CD4-positive, alpha-beta T cell treated with Interleukin-6 at 100 ng/mL for 8 hours (primary cell): ENCODE results near the gene SH3BP5.
"Not testable (repeated sequence)": the region's sequence is repeated elsewhere in the genome, so short reads cannot be mapped to it uniquely, and the experiment has no call there.

Experiments
- DNase-seq: peaks from one replicate; pipeline ENCODE4 v3.0.0-alpha.2; 2020; ENCODE audit warnings: mixed read lengths, low spot score

The SH3BP5 gene, protein sequence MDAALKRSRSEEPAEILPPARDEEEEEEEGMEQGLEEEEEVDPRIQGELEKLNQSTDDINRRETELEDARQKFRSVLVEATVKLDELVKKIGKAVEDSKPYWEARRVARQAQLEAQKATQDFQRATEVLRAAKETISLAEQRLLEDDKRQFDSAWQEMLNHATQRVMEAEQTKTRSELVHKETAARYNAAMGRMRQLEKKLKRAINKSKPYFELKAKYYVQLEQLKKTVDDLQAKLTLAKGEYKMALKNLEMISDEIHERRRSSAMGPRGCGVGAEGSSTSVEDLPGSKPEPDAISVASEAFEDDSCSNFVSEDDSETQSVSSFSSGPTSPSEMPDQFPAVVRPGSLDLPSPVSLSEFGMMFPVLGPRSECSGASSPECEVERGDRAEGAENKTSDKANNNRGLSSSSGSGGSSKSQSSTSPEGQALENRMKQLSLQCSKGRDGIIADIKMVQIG

DNA sequence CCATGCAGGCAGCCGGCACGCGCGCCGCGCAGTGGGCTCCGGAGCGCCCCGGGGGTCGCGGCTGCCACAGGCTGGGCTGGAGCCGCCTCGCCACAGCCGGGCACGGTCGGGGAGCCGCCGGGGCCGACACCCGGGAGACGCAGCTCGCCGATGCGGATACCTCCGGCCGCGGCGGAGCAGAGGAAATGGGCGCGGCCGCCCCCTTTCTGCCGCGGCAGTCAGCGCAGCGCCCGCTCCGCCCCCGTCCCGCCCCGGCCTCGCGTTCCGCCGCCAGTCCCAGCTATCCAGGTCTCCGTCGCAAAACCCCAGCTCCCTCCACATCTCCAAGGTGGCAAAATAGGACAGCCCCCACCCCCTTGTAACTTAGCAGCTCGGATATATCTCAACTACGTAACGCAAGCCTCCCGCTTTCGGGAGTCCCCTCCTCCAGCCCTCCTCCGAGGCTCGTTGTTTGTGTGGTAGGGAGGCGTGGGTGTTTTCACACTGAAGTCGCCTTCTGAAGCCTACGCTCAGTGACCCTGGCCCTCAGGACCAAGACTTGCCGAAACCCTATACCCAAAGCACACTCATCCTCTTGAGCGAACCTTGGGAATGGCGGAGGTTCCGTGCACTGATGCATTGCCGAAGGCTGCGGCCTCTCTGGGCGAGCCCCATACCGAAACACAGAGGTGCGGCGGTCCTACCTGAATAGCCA, at the start of gene SH3BP5:
Gene SH3BP5 (minus strand): TSS at position 182 of the 694 bp plus-strand sequence. CDS start 178 bp downstream, at position 4.
- DNase-seq = peak; percentile 63

DNA sequence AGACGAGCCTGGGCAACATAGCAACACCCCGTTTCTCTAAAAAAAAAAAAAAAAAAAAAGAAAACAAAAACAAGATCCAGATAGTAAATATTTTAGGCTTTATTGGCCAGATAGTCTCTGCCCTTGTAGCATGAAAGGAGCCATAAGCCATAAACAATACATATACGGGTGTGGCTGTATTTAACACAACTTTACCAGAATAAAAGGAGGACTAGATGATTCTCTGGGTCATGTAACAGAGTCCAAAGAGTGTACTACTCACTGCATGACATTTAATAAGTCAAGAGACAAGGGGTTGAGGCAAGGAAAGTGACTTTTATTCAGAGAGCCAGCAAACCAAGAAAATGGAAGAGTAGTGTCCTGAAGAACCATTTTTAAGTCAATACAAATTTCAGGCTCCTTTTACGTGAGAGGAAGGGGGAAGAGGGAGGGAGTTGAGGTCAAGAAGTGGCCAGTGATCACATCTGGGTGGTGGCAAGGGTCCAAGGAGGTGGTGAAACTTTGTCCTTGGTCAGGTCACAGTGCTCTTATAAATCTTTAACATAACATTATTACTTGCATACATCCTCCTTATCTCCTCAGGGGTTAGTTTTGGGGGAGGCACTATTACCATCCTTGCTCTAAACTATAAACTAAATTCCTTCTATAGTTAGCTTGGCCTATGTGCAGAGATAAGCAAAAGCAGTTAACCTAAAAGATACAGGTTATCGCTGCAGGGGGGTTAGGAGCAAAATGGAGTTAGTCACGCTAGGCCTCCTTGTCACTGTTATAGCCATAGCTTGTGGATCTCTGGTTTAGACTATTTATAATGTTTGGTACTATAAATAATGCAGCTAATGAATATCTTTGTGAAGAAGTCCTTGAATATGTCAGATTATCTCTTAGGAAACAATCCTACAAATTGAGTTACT, 48.8 kb upstream of the SH3BP5 start:
- DNase-seq = no peak

DNA sequence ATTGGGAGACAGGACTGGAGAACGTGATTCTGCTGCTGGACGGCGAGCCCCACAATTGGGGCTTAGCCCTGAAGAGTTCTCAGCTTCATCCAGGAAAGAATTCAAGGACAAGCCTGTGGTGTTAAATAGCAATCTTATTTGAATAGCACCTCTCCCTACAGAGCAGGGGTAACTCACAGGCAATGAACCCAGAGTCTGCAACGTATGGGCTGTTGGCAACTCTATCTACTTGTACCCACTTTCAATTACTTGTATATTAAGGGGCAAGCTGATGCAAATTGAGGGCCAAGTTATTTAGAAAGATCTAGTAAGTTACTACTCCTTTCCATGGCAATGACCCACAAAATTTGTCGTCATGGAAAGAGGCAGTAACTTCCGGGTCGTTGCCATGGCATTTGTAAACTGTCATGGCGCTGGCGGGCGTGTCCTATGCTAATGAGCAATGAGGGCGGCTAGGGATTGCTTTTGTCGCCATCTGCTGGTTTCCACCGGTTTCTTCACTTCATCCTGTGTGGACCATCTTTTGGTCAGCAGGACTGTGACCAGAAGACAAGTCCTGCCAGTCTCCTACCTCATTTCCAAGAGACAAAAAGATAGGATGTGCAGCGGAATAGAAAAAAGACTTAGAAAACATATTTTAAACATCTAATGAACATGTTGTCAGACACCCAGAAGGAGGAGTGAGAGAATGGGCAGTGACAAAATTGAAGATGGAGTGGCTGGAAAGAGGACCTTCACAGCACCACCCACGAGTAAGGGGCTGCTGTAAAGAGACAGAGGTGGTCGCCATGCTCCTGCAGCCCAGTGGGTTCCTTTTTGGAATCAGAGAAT, 45.8 kb upstream of the SH3BP5 start:
- peak; percentile 94 for DNase-seq

DNA sequence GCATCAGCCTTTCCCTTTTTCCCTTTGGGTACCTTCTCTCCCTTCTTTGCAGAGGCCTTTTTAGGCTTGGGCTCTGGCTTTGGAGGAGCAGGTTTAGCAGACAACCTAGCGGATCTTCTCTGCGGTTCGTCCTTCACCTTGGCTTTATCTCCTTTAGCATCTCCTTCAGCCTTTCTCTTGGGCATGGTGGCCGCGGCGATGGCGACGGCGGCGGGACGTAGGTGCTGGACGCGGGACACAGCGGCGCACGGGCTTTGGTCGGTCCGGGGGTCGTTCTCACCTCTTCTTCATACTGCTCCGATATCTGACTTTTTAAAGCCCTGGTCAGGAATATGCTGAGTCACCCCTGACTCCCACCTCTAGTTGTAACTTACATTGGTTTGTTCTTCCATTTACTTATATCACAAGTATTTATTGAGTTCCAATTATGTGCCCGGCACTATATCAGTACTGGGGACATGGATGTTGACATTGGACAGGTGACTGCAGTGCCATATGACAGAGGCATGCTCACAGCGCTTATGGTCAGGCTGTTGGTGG, 43.1 kb upstream of the SH3BP5 start:
- no peak for DNase-seq

DNA sequence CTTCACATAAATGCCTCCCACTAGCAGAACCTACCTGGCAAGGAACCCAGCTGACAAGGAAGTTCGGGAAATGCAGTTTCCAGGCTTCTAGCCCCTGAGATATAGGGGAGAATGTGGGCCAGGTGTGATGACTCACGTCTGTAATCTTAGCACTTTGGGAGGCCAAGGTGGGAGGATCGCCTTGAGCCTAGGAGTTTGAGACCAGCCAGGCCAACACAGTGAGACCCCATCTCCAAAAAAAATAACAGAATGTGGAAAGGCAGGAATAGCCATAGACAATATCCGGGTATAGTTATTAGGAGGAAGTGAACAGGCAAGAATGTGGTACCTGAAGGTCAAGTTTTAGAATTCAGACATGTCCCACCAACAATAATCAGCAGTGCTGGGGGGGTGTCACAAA, 40.5 kb upstream of the SH3BP5 start:
- DNase-seq = no peak

DNA sequence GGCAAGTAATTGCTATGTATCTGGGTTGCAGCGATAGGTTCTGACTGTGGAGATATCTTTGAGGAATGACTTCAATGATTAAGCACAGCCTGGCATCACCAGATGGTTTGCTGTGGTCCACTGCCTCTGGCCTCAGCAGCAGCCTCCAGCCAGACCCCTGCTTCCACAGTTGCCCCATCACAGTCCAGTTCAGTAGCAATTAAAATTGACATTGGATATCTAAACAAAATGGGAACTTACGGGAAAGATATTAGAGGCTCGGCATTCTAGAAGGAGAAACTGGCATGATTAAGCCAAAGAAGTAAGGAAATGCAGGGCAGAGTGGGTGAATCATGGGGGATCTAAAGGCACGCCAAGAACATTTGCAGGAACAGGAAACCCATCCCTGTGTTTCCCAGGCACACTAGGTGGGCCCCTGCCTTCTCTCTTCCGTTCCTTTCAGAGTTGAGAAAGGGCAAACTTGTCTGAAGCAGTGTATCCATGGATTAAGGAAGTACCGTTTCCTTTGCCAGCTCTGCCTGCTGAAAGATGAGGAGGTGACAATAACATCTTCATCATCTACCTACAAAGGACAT, 36.3 kb upstream of the SH3BP5 start:
- no peak for DNase-seq

DNA sequence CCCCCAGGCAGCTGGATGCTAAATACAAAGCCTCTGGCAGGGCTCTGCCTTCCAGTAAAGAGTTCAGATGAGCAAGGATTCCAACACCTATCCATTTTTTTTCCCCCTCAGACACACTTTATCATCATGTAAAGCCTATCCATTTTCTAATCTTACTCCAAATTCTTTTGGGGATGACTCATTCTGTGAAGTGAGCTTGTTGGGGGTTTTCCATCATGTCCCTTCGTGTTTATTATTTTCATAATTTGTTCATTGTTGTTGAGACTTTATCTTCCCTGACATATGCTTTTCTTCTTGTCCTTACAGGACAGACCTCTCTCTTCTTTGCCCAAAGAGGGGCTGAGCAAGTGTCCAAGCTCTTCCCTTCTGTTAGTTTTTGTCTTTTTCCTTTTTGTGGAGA, 34.7 kb upstream of the SH3BP5 start:
- DNase-seq = no peak

DNA sequence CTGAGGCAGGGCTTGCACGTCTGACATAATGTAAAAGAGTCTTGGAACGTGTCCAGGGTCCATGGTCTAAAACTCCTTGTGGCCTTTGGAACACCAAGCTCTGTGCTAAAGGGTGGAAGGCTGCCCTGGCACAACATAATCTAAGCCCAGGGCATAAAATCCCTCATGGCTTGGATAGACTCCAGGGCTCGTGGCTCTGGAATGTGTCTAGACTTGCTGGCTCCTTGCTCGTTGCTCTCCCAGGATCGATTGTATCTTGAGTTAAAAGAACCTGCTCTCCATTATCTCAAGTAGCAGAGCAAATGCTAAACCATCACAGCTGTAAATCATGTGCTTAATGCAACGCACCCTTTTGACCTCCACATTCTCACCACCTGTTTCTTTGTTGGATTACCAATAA, 31.7 kb upstream of the SH3BP5 start:
- DNase-seq = not testable (repeated sequence)

DNA sequence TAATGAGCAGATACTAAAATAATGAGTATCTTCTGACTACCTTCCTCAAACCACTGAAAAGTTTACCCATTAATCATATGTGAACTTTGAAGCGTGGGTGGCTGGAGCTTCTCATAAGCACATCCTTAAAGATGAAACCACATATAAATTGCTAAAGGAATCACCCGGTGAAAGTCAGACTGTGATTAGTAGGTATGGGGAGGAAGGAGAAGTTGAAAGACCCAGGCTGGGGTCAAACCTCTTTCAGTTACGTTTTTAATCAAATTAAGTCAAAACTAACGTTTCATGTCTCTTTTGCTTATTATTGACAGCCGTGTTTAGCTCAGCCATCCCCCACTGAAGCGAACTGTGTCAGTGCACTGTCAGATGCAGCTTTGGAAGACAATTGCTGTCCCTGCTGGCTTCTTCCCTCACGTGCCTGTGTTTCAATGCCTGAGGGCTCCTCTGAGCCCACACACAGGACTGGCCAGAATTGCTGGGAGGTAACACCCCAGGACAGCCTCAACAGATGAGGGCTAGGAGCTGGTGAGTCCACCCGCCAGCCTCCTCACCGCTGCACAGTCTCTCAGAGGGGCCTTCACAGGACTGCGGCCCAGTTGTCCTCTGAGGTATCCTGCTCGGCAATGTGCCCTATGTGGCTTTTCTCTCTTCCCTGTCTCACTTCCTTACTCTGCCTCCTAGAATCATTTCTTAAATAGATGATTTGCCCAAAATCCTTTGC, 29.3 kb upstream of the SH3BP5 start:
- peak; percentile 19 for DNase-seq

DNA sequence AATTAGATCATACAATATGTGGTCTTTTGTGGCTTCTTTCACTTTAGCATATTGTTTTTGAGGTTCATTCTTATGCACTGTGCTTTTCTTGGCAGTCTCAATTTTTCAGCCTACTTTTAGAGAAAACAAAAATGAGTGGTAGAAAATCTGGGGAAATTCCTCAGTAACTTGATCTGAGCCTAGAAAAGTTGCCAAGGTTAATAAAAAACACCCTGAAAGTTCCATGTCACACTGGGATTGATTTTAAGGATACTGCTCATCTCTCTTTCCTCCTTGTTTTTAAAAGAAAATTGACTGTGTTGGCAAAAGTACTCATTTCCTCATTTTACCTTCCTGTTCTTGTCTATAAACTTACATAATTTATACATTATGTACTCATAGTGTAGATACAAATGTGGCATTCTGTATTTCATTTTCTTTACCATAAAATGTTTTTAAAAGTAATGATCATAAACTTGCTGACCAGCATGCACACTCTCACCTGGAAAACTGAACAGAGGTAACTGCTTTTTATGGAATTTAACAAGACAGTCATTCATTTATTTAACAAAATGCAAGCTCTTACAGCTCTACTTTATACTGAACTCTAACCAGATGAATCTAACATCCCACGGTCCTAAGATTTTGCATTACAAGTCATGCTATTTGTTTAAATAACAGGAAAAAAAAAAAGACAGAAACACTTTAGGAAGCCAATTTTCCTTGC, 28.6 kb upstream of the SH3BP5 start:
- DNase-seq = no peak

DNA sequence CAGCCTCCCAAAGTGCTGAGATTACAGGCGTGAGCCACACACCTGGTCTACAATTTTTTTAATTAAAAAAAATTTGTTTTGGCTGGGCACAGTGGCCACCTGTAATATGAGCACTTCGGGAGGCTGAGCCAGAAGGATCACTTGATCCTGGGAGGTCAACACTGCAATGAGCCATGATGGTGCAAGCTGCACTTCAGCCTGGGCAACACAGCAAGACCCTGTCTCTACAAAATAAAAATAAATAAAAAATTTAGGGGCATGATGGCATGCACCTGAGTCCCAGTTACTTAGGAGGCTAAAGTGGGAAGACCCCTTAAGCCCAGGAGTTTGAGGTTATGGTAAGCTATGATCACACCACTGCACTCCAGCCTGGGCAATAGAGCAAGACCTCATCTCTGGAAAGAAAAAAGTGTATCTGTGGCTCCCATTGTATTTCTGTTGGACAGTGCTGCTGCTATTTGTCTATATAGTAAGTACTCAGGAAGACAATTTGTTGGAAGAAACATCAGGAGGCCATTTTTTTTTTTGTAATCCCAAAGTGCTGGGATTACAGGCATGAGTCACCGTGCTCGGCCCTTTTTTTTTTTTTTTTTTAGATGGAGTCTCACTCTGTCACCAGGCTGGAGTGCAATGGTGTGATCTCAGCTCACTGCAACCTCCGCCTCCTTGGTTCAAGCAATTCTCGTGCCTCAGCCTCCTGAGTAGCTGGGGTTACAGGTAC, 27.5 kb upstream of the SH3BP5 start:
- no peak for DNase-seq

DNA sequence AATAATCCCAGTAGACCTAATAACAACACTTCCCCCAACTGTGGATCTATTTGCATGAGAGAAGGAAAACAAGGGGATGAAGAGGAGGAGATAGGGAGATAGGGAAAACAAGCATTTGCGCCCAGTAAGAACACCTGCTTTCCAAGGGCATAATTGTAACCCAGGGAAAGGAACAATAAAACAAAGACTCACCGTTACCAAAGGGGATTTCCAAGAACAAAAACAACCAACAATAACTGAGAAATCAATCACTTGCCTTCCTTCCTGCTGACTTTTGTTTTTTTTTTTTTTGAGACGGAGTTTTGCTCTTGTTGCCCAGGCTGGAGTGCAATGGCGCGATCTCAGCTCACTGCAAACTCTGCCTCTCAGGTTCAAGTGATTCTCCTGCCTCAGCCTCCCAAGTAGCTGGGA, 24.3 kb upstream of the SH3BP5 start:
- DNase-seq = peak; percentile 37

DNA sequence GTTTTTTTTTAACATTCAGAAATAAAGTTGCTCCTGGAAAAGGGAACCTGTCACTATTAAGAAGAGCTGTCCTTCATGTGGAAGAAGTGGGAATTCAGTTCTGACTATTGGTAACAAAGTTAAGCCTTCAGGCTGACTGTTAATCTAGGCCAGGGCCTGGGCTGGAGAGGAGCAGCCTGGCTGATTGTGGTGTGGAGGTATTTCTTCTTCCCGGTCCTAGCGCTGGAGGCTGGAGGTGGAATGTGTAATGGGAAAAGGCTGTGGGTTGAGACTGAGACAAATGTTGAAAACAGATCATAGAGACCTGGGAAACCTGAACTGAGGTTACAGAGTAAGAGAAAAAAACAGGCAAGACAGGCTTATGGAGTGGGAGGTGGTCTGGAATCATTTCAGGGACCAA, 23.8 kb upstream of the SH3BP5 start:
- no peak for DNase-seq

DNA sequence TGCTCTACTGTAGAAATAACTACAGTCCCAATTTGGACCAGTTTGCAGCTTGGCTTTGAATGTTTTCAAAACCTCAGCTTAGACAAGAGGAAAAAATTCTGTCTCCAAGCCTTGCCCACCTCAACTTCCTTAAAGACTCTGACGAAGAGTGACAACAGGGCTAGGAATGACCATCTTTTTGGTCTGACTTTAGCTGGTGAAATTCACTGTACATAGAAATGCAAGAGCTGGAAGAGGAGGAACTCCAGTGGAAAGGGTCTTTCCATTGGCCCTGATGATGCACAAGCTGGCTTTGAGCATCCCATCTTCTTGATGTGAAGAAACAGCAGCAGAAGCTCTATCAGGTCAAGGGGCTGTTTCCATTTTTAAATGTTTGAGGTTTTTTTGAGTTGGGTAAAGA, 22.7 kb upstream of the SH3BP5 start:
- no peak for DNase-seq

DNA sequence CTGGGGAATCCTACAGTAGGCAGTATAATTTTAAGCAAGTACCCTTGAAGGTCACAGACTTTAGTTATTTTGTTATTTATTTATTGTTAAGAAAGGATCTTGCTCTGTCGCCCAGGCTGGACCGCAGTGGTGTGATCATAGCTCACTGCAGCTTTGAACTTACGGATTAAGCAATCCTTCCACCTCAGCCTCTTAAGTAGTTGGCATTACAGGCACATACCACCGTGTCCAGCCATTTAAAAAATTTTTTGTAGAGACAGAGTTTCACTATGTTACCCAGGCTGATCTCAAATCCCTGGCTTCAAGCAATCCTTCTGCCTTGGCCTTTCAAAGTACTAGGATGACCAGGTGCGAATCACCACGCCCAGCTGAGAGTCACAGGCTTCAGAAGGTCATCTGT, 22.1 kb upstream of the SH3BP5 start:
- no peak for DNase-seq

DNA sequence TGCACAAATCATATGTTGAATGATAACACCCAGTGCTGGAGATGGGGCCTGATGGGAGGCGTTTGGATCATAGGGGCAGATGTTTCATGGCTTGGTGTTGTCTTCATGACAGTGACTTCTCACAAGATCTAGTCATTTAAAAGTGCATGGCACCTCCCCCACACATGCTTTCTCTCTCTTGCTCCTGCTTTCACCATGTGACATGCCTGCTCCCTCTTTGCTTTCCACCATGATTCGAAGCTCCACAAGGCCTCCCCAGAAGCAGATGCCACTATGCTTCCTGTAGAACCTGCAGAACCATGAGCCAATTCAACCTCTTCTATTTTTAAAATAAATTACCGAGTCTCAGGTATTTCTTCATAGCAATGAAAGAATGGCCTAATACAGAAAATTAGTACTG, 17.8 kb upstream of the SH3BP5 start:
- DNase-seq = no peak

DNA sequence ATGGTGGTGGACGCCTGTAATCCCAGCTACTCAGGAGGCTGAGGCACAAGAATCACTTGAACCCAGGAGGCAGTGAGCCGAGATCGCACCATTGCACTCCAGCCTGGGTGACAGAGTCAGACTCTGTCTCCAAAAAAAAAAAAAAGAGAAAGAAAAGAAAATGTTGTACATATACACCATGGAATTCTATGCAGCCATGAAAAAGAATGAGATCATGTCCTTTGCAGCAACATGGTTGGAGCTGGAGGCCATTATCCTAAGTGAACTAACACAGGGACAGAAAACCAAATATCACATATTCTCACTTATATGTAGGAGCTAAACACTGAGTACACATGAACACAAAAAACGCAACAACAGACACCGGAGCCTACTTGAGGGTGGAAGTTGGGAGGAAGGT, 17.1 kb upstream of the SH3BP5 start:
- DNase-seq = not testable (repeated sequence)

DNA sequence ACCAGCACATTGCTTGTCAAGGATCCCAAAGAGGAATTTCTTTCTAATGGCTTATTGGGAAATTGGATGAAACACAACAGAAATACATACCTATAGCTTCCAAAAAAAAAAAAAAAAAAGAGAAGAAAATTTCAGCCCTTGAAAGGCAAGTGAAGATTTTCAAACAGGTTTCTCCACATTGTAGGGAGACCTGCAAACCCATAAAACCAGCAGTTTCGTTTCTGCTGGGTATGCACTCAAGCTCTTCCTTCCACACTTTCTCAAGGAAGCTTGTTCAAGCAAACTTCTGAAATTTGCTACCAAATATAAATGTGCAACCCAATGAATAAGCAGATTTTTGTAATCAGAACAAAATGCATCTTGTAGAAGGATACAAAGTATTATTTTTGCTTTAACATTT, 15.9 kb upstream of the SH3BP5 start:
- no peak for DNase-seq

DNA sequence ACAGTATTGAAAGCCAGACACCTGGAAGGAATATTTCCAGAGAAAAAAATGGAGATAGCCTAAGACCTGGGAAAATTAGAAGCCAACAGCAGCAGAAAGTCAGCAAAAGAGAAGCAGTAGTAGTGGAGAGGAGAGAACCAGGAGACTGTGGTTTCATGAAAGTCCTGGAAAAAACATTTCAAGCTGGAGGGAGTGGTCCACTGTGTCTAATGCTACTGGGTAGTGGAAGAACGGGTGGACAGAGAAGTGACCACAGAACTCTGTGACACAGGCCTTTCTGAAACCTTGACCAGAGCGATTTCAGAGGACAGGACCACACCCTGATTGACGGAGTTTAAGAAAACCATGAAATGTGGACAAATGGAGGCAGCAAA, 15.3 kb upstream of the SH3BP5 start:
- DNase-seq = no peak
